Cardiac fibroblast (primary cell): Measurements from ENCODE around the gene INSC.

Source experiments
- DNase-seq, 2 donors: peaks; one replicate each; pipeline versions ENCODE4 v3.0.0 to v3.0.0-alpha.2; 2010; ENCODE audit warnings: low read depth in 2 of 2
- H3K4me3 ChIP-seq, 2 donors: replicated peaks in 1 of 2; 1 replicate in 1 of 2; 2 replicates in 1 of 2; pipeline ENCODE4 v1.5.1; 2011; ENCODE audit warnings: low read depth in 2 of 2, low read length in 2 of 2, mild to moderate bottlenecking in 2 of 2, moderate library complexity in 1 of 2
- CTCF ChIP-seq: IDR thresholded peaks from one replicate; pipeline ENCODE4 v1.5.1; 2011; ENCODE audit warnings: low read depth, mild to moderate bottlenecking, low read length, inconsistent platforms

The INSC gene

GRCh38 chr11:15202626-15203025 lies 87.9 kb downstream of the INSC start:
- no peak overlapping the region for H3K4me3 ChIP-seq

GRCh38 chr11:15204711-15205110 lies 90.0 kb downstream of the INSC start:
- TF ChIP-seq CTCF: no peak
- no peak overlapping the region for H3K4me3 ChIP-seq
- no peak for DNase-seq

More at GRCh38 chr11:15202626-15203025, 87.9 kb downstream of the INSC start:
- TF ChIP-seq CTCF: no peak
- no peak for DNase-seq

DNA sequence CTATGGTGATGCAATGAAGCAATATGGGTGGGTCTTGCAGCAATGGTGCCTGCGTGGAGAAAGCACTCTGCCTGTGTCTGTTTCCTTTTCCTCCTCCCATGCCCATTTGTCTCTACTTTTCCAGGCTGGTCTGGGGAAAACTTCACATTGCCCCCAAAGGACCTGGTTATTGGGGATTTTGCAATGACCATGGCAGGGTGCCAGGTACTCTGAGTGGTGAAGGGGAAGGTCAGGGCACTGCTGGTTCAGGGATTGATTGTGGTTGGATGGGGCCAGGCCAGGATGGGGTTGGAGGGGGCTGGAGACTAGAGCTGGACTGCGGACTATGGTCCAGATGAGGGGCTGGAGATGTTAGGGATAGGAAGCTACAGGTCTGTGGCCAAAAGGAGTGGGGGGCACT lies 92.1 kb downstream of the INSC start:
- TF ChIP-seq CTCF: no peak
- no peak for DNase-seq
- no peak overlapping the region for H3K4me3 ChIP-seq

GRCh38 chr11:15208378-15209222 lies 93.9 kb downstream of the INSC start:
- no peak overlapping the region for H3K4me3 ChIP-seq
- TF ChIP-seq CTCF: peak; percentile 89
- DNase-seq: peak; percentile 72 to 73

DNA sequence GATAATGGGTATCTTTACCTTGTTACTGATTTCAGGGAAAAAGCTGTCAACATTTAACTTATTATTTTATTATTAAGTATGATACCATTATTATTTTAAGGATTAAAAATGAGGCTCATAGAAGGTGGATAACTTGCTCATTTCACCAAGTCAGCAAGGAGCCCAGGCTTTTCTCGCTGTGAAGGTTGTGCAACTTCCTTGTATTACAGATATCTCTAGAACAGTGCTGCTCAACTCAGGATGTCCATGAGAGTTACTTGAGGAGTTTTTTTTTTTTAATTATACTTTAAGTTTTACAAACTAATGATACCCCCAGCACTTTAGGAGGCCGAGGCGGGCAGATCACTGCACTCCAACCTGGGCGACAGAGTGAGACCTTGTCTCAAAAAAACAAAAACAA lies 98.2 kb downstream of the INSC start:
- DNase-seq: peak; percentile 19 to 51
- H3K4me3 ChIP-seq: no peak overlapping the region
- no peak for TF ChIP-seq CTCF

DNA sequence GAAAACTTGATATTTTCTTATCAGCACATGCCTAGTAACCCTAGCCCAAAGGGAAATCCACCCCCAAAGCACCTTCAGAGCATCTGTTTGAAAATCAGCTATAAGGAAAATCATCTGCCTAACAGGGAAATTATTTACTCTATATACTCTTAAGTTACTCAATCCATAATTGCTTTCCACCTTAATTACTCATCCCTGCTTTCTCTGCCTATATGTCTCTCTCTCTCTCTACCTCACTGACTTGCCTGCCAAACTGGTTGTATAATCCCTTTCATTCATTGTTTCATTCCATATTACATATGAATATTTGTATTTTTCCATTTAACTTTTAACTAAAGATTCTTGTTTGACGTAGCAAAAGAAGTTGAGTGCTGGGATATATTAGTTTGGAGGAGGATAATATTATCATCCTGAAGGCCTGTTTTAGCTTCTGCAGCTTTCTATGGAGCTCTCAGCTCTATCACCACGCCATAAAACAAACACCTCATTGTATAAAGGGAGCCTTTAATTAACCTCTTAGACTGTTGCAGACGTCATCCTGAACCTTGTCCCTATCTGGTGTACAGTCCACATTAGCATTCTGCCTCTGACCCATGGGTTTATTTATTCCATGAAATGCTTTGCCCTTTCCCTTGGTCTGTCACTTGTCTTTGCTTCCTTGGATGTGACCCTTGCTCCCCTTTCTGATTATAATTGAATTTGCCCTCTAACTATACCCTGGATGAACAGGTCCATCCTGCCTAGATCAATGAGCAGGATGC lies 98.9 kb downstream of the INSC start:
- no peak overlapping the region for H3K4me3 ChIP-seq
- no peak for DNase-seq
- TF ChIP-seq CTCF: no peak
